ENCODE measurements around the gene GCM1.

Gene GCM1, protein sequence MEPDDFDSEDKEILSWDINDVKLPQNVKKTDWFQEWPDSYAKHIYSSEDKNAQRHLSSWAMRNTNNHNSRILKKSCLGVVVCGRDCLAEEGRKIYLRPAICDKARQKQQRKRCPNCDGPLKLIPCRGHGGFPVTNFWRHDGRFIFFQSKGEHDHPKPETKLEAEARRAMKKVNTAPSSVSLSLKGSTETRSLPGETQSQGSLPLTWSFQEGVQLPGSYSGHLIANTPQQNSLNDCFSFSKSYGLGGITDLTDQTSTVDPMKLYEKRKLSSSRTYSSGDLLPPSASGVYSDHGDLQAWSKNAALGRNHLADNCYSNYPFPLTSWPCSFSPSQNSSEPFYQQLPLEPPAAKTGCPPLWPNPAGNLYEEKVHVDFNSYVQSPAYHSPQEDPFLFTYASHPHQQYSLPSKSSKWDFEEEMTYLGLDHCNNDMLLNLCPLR

GRCh38 chr6:53148684-53149083 lies at the start of gene GCM1:
GCM1 (minus strand) TSS chr6:53148841; CDS start chr6:53145632, 3,209 bp downstream.
- in situ Hi-C loops (cut with HindIII; ENCODE audit: low pct_ligation_motif_present, low sequenced_read_pairs): no loop called here
- Histone ChIP-seq H3K27ac (no peak within 1 kb of the TSS), H3K27me3 (replicated peaks) (no peaks in the 10 kb centered on the region), H3K4me3 (ENCODE audit: low read depth, low read length) (no peak within 1 kb of the TSS), H3K36me3 (replicated peaks) (no peaks in the 10 kb centered on the region)
- no peak for TF ChIP-seq CTCF (IDR thresholded peaks at IDR 0.05; ENCODE audit: low read depth, low read length, missing control alignments)
- no peak for DNase-seq

DNA sequence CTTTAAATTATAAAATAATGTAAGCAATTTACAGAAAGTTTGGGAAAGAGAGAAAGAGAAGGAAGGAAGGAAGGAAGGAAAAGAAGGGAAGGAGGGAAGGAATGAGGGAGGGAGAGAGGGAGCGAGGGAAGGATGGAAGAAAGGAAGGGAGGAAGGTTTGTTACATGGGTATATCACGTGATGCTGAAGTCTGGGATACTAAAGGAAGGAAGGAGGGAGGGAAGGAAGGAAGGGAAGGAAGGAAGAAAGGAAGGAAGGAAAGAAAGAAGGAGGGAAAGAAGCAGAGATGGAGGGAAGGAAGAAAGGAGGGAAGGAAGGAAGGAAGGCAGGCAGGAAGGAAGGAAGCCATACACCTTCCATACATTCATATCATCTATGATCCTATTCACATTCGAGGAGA lies 48.9 kb upstream of the GCM1 start:
- TF ChIP-seq CTCF (IDR thresholded peaks at IDR 0.05; ENCODE audit: low read depth, low read length, missing control alignments): no peak
- DNase-seq: no peak
- in situ Hi-C loops (cut with HindIII; ENCODE audit: low pct_ligation_motif_present, low sequenced_read_pairs): no loop called here
- H3K4me3 ChIP-seq (ENCODE audit: low read depth, low read length): no peak overlapping the region
- H3K36me3 ChIP-seq (replicated peaks): no peaks in the 10 kb centered on the region
- H3K27me3 ChIP-seq (replicated peaks): no peaks in the 10 kb centered on the region
- H3K27ac ChIP-seq: no peak overlapping the region

DNA sequence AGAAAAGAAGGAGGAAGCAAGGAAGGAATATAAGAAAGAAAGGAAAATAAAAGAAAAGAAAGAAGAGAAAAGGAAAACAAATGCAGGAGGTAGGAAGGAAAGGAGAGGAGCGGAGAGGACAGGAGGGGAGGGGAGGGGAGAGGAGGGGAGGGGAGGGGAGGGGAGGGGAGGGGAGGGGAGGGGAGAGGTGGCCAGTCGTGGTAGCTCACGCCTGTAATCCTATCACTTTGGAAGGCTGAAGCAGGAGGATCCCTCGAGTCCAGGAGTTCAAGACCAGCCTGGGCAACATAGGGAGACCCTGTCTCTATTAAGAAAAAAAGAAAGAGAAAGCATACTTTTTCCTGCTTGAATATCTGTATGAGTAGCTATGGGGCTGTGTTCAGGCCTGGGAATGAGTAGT lies 46.4 kb upstream of the GCM1 start:
- H3K36me3 ChIP-seq (replicated peaks): no peaks in the 10 kb centered on the region
- no peak overlapping the region for H3K4me3 ChIP-seq (ENCODE audit: low read depth, low read length)
- TF ChIP-seq CTCF (IDR thresholded peaks at IDR 0.05; ENCODE audit: low read depth, low read length, missing control alignments): no peak
- H3K27ac ChIP-seq: no peak overlapping the region
- DNase-seq: no peak
- in situ Hi-C loops (cut with HindIII; ENCODE audit: low pct_ligation_motif_present, low sequenced_read_pairs): no loop called here
- no peaks in the 10 kb centered on the region for H3K27me3 ChIP-seq (replicated peaks)

DNA sequence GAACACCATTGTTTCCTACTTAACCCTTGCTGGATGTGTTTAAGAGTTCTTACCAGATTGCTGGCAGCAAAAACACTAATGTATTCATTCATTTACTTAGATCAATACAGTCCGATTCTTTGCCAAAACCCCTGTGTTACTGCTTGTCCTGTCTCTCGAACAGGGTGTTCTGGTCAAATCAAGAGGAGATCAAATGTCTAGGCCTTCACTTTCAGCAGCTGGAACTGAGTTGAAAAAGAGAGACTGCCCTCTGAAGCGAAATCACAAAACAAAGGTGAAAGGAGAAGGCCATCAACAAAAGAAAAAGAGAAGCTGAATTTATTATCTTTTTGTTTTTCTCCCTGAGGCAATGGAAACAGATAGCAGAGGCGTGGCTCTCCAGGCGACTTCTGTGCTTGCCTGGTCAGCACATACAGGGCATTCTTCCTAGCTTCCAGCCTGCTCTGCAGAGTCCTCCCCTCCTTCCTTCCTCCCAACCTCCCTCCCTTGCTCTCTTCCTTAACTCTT lies 44.1 kb upstream of the GCM1 start:
- no peak overlapping the region for H3K27ac ChIP-seq
- in situ Hi-C loops (cut with HindIII; ENCODE audit: low pct_ligation_motif_present, low sequenced_read_pairs): no loop called here
- TF ChIP-seq CTCF (IDR thresholded peaks at IDR 0.05; ENCODE audit: low read depth, low read length, missing control alignments): no peak
- H3K4me3 ChIP-seq (ENCODE audit: low read depth, low read length): no peak overlapping the region
- no peaks in the 10 kb centered on the region for H3K27me3 ChIP-seq (replicated peaks)
- DNase-seq: no peak
- no peaks in the 10 kb centered on the region for H3K36me3 ChIP-seq (replicated peaks)

GRCh38 chr6:53189554-53189953 lies 40.9 kb upstream of the GCM1 start:
- in situ Hi-C loops (cut with HindIII; ENCODE audit: low pct_ligation_motif_present, low sequenced_read_pairs): no loop called here
- Histone ChIP-seq H3K27ac (no peak overlapping the region), H3K27me3 (replicated peaks) (no peaks in the 10 kb centered on the region), H3K36me3 (replicated peaks) (no peaks in the 10 kb centered on the region), H3K4me3 (ENCODE audit: low read depth, low read length) (no peak overlapping the region)
- DNase-seq: peak; percentile 67
- TF ChIP-seq CTCF (IDR thresholded peaks at IDR 0.05; ENCODE audit: low read depth, low read length, missing control alignments): no peak

Data from brain microvascular endothelial cell (primary cell).